Astrocyte of the spinal cord (primary cell): Measurements from ENCODE around the gene TOR4A.
A peak's percentile ranks its signal among the peaks of the same experiment; 100 is the strongest.

Experiments used
- DNase-seq: peaks from one replicate; pipeline ENCODE4 v3.0.0; 2011; ENCODE audit warnings: low read depth, low spot score
- H3K4me3 ChIP-seq: 2 replicates; pipeline ENCODE4 v1.5.1; 2011; ENCODE audit warnings: low read depth, mild to moderate bottlenecking, low read length, moderate library complexity
- in situ Hi-C: cut with HindIII; loops from 2 replicates; pipeline ENCODE4 v1.10.0; 2017; ENCODE audit warnings: low sequenced_read_pairs
- TF ChIP-seq, protein P1 (sequence below): IDR thresholded peaks from 2 replicates; pipeline ENCODE4 v1.5.1; 2012; ENCODE audit warnings: low read depth, mild to moderate bottlenecking, low read length, inconsistent platforms

The TOR4A gene

DNA sequence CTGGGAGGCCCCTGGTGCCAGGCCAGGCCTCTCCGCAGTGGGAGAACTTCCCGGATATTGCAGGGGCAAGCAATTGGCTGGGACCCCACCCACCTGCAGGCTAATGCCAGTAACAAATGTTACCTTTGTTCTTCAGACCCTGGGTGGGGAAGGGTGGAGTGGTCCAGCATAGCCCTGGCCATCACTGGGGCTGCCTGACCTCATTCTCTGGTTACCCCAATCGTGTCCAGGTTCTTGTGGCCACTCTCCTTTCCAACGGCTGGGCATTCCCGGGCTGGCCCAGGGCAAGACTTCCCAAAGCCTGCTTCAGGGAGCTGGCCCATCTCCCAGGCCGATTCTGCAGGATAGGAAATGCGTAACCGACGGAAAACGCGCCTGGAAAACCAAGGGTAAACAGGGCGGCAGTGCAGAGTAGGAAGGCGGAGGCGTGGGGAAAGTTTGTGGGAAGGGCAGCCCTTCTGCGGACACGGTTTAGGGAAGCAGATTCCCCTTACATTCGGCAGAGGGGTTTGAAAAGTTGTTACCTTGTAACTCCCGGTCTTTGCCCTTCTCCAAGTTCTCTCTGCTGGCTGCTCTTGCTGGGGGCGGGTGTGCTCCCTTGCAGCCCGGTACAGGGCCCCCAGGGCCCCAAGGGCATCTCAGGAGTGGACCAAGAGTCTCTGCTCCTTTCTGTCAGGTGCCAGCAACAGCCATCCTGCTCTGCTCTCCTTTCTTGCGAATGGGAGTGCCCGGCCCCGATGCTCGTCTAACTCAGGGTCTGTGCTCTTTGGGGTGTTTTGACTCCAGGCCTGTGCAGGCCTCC is 21.1 kb downstream of the TOR4A start:
- TF ChIP-seq, protein P1, sequence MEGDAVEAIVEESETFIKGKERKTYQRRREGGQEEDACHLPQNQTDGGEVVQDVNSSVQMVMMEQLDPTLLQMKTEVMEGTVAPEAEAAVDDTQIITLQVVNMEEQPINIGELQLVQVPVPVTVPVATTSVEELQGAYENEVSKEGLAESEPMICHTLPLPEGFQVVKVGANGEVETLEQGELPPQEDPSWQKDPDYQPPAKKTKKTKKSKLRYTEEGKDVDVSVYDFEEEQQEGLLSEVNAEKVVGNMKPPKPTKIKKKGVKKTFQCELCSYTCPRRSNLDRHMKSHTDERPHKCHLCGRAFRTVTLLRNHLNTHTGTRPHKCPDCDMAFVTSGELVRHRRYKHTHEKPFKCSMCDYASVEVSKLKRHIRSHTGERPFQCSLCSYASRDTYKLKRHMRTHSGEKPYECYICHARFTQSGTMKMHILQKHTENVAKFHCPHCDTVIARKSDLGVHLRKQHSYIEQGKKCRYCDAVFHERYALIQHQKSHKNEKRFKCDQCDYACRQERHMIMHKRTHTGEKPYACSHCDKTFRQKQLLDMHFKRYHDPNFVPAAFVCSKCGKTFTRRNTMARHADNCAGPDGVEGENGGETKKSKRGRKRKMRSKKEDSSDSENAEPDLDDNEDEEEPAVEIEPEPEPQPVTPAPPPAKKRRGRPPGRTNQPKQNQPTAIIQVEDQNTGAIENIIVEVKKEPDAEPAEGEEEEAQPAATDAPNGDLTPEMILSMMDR: no peak
- in situ Hi-C loops: no loop called here
- no peak for DNase-seq
- H3K4me3 ChIP-seq: no peak overlapping the region

DNA sequence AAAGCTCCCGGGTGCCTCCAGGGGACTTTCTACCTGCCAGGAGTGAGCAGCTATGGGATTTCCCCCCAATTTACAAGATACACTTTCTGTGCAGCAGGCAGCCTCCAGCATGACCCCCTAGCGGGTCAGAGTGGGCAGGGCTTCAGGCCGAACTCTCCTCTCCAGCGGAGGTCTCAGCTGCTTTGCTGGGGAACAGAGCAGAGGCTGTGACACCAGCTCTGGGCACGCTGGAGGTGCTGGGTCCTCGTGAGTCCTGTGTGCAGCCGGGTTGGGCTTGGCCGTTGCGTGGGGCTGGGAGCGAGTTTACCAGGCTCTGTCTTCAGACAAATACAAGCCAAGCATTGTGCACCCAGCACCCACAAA is 21.7 kb downstream of the TOR4A start:
- TF ChIP-seq, protein P1: no peak
- DNase-seq: no peak
- in situ Hi-C loops: no loop called here
- H3K4me3 ChIP-seq: no peak overlapping the region

DNA sequence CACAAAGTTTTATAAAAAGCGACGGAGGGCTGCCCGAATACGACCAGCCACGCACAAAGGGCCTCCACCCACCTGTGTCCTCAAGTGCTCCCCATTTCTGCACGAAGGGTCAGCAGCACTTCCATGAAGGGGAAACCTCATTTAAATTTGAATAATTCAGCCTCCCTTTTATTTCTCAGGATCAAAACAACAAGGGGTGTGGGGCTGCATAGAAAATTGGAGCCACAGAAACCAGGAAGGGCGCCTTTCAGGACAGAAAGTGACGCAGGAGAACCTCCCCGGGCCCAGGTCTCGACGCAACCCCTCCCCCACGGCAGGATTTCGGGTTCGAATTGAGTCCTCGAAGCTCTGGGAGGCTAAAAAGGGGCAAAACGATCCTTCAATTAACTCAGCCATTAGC is 22.4 kb downstream of the TOR4A start:
- TF ChIP-seq, protein P1: no peak
- in situ Hi-C loops: no loop called here
- no peak overlapping the region for H3K4me3 ChIP-seq
- DNase-seq: no peak

DNA sequence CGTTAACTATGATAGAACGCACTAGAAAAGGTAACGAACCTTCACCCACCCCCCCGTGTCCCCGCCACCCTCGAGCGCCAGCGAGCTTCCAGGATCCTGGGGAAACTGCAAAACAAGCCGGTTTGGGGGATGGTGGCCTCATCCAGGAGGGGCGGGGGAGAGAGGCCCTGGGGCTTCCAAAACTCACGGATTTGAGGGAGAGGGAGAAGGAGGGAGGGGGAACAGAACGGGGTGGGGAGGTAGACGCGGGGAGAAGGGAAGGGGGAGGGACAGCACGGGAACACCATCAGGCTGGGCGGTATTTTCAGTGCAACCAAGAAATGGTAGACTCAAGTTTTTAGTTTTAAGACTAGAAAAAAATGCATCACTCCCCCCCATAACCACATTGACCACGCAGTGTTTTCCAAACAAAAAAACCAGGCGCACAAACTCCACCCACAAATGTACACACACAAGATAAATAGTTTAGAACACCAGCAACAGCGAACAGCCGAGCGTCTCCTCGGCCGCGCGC is 23.1 kb downstream of the TOR4A start:
- peak; percentile 32 for DNase-seq
- TF ChIP-seq, protein P1: no peak
- in situ Hi-C loops: no loop called here
- H3K4me3 ChIP-seq: peak overlapping the region; percentile 37

DNA sequence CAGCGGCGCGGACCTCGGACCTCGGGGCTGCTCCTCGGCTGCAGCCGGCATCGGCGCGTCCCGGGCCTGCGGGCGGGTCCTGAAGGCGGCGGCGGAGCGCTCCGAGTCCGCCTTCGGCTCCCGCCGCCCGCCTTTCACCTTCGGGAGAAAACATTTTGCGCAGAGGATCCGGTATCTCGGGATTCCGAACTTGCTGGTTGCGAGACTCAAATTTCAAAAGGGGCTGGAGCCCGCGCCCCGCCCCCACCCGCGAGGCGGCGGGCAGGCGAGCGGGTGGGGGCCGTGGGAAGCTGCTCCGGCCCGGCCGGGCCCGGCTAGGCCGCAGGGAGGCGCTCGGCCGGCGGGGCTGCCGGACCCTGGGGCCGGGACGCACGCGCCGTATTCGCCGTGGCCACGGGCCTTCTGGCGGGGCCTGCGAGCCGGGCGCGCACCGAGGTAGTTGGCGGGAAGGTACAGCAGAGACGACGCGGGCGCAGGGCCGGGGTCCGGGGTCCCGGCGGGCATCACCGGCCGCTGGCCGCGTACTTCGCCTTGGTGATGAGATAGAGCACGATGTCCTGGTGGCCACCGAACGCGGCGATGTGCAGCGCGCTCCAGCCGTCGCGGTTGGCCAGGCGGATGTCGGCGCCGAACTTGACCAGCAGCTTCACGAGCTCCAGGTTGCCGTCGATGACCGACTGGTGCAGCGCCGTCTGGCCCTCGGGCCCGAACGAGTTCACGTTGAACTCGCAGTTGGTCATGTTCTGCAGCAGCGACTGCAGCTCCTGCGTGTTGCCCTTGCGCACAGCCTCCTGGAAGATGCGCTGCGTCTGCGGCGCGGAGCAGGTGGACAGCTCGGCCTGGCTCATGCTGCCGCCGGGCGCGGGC is 23.8 kb downstream of the TOR4A start:
- H3K4me3 ChIP-seq: peak overlapping the region; percentile 37
- in situ Hi-C loops: no loop called here
- TF ChIP-seq, protein P1: peak; percentile 8
- peak; percentile 57 for DNase-seq

DNA sequence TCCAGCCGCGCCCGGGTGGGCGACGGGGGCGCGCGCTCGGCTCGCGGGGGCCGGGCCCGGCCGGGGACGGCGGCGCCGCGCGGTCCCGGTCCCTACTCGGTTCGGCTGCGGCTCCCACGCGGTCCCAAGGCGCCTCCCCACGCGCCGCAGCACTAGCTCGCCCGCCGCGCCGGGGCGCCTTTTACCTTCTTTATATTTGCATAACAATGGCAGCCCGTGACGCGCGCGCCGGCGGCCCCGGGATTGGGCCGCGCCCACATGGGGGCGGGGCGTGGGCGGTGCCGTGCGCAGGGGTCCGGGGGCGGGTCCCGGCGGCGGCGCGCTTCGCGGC is 24.6 kb downstream of the TOR4A start, which contains the start of gene NRARP:
Gene NRARP (minus strand): TSS at position 154 of the 331 bp plus-strand sequence. CDS start 343 bp downstream, outside the sequence.
- TF ChIP-seq, protein P1: no peak
- H3K4me3 ChIP-seq: peak within 1 kb of the TSS; percentile 37
- DNase-seq: peak; percentile 74
- in situ Hi-C loops: no loop called here
